HS-27A (cell line): Measurements from ENCODE around the gene THTPA.

ENCODE experiments used
- DNase-seq: peaks from one replicate; pipeline ENCODE4 v3.0.0-alpha.2; 2012; ENCODE audit warnings: low read depth, missing footprints

THTPA gene, protein sequence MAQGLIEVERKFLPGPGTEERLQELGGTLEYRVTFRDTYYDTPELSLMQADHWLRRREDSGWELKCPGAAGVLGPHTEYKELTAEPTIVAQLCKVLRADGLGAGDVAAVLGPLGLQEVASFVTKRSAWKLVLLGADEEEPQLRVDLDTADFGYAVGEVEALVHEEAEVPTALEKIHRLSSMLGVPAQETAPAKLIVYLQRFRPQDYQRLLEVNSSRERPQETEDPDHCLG

DNA sequence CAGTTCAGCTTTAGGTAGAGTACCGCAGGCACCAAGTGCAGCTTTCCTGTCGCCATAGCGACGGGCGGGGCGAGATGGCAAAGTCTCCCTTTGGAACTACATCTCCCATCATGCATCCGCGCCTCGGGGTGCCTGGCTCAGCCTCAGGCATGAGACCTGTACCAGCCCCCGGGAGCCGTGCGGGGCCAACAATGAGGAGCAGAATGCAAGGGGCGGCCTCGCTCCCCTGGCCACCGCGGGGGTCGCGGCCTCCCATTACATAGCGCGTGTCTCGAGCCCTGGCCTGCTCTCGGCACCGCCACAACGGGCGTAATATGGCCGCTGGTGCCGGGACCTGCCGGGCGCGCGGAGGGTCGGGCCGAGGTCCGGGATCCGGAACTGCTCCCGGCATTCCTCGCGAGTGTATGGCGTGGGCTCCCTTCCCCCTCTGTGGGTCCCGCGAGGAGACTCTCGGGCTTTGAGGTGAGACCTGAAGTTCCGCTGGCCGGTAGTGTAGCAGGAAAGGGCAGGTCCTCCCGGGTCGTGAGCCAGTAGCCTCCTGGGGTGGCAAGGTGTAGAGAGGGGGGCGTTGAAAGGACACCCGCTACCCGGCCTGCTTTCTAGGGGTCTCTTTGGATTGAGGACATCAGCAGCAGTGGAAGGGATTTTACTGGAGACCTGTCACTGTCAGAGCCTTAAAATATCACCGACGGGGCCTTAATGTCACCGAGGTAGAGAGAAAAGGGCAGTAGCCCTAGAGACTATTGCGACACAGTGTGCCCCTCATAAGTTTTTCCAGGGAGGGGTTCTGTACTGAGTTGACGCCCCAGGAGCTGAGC is at the start of gene THTPA:
TSS of gene THTPA (plus strand) at position 390 of the 818 bp plus-strand sequence. CDS start 487 bp downstream, outside the sequence.
- DNase-seq: peak; percentile 85

DNA sequence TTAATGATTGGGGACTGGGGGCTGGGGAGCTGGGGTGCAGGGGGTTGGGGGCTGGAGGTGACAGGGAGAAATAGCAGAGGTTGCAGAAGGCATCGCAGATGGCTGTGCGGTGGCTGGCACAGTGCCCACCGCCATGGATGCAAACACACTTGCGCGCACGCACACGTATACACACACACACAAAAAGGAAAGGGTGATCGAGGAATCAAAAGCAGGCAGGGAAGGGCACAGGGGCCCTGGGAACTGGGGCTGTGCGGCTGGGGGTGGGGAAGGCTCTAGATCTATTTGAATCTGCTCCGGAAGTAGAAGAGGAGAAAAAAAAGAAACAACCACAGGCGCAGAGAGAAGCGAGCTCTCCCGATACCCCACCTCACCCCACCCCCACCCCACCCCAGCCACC is 43.9 kb upstream of the THTPA start:
- no peak for DNase-seq

DNA sequence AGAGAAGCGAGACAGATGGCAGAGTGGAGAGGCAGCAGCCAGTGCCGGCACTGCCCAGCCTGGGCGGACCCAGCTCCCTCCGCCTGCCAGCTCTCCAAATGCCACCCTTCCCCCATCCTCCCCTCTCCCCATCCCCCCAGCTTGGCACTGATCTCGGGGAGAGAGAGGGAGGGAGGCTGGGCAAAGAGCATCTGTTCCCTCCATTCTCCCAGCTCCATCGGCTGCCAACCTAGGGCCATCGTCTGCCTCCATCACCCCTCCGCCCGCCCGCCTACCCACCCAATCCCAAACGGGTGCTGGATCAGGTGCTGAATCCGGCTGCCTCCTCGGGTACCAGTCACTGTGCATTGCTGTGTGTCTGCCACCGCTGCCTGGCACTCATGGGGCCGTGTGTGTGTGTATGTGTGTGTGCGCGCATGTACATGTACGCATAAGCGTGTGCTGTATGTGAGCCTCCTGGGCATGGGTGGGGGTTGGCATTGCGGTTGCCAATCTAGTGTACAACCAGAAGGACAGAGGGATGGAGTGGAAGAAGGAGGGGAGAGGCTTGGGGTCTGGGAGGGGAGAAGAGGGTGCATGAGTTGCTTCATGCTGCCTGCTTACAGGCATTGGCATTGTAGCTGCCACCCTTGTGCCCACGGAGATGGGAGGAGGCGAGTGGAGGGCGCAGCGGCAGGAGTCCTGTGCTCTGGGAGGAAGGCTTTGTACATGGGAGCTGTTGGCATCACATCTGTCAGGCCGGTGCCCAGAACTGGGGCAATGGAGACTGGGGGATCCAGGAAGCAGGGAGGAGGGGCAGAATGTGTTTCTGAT is 42.9 kb upstream of the THTPA start:
- DNase-seq: no peak

DNA sequence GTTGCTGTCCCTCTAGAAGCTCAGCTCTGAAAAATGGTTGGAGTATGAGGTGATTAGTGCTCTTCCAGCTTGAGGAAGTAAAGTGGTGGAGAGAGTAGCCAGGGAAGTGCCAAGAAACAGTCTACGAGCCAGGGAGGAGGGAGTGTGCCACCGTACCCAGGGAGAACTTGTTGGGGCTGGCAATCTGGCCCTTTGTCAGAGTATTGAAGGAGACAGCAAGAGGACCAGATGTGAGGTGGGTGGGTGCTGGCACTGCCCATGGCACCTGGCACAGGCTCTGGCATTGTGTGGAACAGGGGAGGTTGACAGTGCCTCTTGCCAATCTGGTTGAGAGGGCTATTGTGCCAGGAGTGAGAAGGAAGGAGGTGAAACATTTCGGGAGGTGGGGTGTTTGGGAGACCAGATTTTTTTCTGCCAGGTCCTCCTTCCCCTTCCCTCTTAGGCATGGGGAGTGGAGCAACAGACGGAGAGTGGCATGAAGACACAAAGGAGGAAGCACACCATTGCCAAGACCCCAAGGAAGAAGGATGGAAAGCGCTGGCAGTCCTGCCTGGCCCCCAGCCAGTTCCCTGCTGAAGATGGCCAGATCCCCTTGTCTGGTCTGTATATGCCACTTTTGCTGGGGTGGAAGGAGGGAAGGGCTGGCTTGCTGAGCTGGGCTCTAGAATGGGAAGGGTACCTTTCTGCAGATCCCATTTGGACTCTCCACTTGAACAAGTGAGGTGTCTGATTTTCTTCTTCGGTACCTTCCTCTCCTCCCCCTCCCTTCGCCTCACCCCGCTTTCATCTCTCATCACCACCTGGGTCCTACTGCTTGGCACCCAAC is 42.0 kb upstream of the THTPA start:
- DNase-seq: no peak

DNA sequence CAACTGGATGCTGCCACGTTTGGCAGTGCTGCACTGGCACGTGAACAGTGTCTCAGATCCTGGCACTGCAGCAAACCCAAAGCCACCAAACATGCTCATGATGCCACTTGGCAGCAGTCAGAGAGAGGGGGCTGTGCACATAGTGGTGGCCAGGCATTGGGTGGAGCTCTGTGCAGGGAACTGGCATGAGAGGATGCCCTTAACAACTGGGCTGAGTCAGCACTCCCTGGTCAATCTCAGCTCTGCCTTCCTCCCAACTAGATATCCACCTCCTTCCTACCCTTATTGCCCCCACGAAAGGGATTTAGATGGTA is 41.5 kb upstream of the THTPA start:
- no peak for DNase-seq

DNA sequence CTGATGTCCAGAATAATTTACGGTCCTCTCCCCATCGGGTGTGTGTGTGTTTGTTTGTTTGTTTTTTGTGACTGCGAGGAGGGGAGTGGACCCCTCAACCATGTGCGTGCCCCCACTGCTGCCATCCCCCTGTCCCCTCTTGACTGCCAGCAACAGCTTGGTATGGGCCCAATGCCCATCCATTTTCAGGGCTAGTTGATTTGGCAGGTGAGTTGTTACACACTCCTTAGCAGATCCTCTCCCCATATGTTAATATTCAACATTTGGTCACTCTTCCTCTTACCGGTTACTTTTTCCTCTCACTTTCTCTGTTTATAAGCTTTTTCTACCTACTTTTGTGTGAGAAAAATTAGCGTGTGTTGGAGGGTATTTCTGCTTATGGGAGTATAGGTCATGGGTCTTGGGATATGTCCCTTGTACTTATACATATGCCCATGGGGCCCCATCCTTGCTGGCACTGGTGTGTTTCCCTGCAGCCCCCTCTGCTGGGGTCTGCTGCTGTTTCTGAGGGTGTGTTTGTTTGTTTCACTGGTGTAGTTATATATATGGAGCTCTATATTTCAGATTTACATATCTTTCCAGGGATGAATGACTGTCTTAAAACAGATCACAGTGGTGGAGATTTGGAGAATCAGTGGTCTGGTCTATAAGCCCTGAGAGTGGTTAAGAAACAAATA is 38.3 kb upstream of the THTPA start:
- no peak for DNase-seq

DNA sequence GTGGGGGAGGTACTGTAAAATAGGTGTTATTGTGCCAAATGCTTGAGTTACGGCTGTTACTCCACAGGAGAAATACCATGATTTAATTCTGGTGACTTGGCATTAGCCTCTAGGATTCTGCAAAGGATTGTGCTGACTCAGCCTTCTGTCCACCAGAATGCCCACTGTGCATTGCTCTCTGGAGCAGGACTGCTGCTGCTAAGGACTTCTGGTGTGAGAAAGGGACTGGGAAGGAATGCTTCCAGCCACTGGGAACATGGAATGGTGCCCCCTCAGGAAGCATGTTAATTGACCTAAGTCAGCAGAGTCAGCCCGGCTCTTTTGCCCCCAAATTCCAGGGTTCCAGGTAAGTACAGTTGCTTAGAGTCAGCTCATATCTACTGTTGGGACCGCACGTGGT is 37.4 kb upstream of the THTPA start:
- no peak for DNase-seq

DNA sequence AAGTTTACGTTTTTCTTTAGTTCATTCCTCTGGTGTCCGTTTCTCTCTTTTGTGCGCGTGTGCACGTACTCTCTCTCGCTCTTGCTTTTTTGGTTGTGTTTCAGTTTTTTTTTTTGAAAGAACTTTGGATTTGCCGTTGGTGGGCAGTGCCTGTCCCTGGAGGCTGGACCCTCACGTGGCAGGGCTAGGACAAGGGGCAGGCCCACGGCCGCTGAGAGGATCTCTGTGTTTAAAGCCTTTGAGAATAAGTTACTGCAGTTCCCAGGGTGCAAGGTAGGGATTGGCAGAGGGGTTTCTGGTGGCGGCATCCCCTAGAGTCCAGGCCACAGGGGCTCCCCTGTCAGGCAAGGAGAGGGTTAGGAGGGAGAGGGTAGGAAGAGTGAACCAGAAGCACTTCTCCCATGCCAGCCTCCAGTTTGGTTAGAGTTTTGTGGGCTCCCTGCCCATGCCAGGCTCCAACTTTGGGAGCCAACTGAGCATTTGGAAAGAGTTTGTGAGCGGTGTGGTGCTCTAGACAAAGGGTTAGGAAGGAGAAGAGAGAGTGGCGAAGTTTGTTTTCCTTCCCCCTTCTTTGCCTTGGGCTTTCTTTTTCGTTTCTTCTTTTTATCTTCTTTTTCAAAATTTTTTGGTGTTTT is 35.1 kb upstream of the THTPA start:
- no peak for DNase-seq

DNA sequence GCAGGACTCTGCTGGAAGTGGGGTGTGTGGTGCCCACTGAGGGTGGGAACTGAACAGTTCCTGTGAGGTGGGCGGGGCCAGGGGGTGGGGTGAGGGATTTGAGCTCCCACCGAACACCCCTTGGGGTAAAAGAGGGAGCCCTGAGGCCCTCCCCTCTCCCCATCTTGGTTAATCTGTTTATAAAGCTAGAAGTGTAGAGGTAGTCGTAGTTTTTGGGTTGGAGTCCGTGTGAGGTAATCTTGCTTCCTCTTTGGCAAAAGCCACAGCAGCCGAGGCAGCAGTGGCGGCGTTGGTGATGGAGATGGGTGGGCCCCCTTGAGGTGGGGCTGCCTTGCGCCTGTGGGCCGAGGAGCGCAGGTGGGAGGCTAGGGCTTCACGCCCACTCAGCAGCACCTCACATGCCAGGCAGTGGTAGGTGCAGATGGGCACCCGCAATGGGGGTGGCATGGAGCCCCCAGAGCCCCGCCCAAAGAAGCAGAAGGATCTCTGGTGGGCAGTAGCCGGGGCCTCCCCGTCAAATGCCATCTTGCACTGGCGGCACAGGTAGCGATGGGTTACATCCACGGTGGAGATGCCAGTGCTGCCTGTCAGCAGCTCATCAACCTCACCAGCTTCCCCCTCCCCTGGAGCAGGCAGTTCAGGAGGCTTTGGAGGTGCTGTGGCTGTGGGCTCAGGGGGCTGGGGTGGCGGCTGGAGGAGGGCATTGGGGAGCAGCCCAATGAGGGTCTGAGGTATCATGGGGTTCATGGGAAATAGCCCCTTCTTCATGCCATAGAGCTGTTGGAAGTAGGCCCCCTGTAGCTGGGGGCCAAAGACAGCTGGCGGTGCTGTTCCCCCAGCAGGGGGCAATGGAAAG is 34.1 kb upstream of the THTPA start:
- DNase-seq: no peak

DNA sequence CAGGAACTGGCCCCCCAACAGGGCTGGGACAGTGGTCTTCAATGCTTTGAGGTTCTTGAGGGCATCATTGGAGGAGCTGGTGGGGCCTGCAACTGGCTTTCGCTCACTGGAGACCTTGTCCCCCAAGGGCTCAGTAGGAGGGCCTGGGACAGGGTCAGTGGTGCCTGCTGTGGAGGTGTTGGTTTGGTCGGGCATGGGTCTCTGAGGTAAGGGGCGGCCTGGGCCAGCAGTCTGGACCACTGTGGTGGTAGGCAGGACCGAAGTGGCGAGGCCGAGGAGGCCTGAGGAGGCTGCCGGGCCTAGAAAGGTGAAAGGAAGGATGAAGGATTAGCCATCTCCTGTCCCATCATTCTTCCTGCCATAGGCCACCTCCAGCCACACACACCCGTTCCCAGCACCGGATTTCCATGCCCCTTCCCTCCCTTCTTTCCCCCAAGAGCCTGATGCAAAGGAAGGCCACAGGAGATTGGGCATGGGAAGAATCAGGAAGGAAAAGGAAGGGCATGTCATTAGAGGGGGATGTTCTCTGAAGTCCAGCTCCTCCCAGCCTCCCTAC is 33.4 kb upstream of the THTPA start:
- DNase-seq: no peak

DNA sequence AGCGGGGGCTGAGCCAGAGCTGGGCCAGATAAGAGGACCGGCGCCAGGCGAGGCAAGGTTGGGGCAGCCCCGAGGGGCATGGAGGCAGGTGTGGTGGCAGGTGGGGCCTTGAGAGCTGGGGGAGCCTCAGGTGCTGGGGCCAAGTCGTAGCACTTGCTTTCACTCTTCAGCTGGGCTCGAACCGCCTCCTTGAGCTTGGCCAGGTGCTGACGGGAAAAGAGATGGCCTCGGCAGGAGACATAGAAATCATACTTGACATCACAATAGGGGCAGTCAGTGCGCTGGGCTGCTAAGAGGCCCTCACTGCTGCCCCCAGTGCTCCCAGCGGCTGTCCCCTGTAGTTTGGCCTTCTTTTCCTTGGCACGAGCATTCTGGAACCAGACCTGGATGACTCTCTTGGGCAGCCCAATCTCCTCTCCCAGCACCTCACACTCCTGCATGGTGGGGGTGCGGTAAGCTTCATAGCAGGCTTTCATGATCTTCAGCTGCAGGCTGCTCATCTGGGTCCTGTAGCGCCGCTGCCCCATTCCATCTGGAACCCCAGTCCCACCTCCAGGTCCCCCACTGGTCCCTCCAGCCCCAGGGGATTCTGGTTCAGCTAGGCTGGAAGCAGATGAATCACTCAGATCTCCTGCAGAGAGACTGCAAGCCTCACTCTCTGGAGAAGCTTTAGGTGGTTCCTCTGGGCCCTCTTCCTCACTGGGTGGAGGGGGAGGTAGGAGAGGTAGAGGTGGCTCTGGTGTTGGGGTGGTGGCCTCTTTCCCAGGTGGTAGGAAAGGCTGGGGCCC is 32.6 kb upstream of the THTPA start:
- no peak for DNase-seq

DNA sequence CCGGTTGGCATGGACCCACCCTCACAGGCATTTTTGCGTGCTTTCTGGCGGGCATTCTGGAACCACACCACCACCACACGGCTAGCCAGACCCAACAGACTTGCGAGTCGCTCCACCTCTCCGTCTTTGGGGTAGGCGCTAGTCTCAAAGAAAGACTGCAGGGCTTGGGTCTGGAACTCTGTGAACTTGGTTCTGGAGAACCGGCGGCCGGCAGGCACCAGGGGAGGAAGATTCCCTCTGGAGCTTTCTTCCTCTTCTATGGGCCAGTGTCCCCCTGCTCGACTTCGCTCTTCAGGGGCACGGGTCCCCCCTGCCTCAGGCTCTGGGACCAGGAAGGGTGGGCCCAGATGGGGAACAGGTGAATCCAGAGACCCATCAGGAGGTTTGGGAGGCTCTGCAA is 31.1 kb upstream of the THTPA start:
- no peak for DNase-seq

DNA sequence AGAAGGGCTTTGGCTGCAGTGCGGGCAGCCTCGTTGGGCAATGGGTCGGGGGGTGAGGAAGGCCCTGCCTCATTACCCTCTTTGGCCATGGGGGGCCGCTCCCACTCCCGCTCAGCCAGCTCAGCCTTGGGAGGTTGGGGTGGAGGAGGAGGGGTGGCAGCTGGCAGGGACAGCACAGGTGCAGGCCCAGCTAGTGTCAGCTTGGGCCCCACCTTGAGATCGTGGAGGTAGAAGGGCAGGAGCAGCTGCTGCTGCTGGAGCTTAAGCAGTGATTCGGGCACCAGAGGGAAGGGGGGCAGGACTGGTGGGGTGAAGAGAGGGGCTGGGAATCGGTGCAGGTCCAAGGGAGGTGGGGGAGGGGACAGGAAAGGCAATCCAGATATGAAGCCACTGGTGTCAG is 30.5 kb upstream of the THTPA start:
- DNase-seq: no peak

DNA sequence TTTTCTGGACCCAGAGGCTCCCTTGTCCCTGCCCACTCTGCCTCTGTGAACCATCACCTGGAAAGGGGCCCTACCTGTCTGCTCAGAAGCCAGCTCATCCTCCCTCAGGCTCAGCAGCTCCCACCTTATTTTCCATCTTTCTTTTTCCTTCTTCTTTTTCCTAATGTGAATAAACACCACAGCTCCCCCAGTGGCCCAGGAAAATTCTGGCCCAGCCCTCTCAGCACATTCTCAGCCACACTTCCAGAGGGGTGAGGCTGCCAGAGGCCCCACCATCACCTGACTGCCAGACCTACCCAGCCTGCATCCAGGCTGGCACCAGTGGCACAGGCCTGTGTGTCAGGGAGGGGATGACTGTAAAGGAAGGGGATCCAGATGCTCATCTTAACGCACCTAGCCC is 27.5 kb upstream of the THTPA start:
- DNase-seq: no peak

DNA sequence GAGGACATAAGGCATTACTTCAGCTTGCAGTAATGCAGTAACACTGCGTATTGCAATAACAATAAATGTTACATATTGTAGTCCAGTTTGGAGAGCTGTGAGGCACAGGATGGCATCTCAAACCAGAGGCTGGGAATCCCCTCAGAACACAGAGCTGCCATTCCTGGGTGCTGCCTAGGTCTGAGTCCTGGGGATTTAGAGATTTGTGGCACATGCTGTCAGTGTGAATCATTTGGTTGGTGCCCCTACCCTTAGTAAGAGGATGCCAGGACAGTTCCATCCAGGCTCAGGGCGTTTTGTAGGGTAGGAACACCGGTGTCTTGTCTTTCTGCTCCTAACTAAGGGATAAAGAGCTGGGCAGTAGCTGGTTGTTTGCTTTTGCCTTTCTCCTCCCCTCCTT is 27.1 kb upstream of the THTPA start:
- no peak for DNase-seq

DNA sequence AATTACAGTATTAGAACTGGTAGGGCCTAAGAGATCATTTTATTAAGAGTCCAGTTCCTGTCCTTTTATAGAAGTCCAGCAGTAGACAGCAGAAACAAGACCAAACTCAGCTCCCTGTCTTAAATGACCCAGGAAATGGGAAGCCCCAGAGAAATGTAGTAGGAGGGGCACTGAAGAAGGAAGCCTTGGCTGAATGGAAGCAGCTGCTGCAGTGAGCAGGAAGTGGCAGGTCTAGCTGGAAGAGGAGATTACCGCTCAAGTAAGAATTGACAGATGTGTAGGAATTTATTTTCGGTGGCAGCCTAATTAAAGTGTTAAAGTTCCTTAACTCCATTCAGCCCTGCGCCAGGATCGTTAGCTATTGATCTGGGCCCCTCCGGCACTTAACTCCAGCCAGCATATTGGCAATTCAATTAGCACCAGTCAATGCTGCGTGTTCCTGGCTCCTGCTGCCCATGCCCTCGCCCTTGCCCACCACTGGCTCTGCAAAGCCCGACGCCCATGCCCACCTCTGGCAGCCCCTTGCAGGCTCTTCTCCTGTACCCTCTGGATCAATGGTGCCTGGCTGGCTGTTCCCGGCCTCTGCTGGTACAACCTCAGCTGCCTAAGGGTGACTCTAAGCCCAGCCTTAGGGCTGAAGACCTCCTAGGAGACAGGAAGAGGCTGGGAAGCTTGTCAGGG is 25.6 kb upstream of the THTPA start:
- DNase-seq: no peak

DNA sequence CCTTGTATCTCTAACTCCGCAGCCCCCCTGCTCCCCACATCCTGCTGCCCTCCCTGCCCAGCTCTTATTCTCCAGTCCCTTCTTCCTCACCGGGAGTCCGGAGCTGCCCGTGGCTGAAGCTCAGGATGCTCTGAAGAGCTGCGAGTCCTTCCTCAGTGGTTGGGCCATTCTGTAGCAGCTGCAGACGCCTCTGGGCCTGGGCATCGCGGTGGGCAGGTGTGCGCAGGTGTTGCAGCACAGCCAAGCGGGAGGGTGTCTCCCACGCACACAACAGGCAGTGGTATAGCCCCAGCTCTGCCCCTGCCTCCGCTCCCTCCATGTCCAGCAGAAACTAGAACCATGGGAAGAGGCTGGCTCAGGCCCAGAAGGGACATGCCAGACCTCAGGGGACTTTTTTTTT is 24.7 kb upstream of the THTPA start:
- DNase-seq: no peak

DNA sequence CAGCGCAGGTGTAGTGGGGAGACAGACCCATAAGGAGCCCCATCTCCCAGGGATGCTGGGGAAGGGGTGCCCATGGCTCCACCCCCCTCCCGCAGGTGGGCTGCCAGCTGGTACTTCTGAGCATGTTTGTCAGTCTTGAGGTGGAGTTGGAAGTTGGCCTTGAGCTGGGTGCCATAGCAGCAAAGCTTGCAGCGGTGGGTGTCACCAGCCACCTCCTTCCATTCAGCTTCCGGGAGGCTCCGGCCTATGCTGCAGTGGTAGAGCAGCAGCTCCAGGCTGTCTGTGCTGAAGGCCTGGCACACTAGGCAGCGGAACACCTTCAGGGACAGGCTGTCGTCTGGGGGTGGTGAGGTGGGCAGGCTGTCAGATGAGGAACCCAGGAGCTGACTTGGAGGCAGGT is 23.4 kb upstream of the THTPA start:
- DNase-seq: no peak
